Measurements from ENCODE around the gene CDHR5. TPM values are rescaled to one million over a fixed set of nuclear protein-coding genes. Genes with fewer than 3 reads are reported as not detected.

CDHR5 gene
- total RNA-seq, 1 donor from 2014 or later: not detected

DNA sequence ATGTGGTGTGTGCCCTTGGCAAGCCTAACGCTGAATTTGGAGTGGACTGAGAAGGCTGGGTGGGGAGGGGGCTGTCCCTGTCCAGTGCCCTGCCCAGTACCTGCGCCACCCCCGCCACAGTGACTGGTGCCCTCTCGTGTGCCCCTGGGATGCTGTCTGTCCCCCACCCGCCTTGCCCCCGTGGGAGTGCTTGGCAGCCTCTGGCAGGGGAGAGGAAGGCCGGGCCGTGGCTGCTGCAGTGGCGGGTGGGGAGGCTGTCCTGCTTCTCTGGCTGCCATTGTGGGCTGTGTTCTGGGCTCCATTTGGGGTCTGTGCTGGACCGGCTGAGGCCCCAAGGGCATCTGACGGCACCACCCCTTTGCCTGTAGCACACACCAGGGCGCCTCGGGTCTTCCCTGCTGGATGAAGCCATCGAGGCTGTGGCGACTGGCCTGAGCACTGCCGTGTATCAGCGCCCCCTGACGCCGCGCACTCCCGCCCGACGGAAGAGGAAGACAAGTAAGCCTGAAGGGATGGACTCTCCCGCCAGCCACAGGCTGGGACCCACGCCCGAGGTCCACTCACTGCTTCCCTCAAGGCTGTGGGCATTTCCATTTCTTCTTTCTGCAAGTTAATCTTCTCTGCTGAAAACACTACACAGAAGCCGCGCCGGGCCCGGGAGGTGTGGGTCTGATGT lies 26.6 kb downstream of the CDHR5 start:
- FAIRE-seq (no peak), DNase-seq (ENCODE audit: low read depth) (no peak)
- no peak overlapping the region for H3K4me3 ChIP-seq (ENCODE audit: low read depth, low read length)
- no peaks in the 10 kb centered on the region for H3K27me3 ChIP-seq (ENCODE audit: control insufficient read depth, insufficient read depth, low read length)
- H3K36me3 ChIP-seq (ENCODE audit: control insufficient read depth, insufficient read depth, low read length): peaks cover 48% of the 10 kb centered on the region
- TF ChIP-seq, protein P1, sequence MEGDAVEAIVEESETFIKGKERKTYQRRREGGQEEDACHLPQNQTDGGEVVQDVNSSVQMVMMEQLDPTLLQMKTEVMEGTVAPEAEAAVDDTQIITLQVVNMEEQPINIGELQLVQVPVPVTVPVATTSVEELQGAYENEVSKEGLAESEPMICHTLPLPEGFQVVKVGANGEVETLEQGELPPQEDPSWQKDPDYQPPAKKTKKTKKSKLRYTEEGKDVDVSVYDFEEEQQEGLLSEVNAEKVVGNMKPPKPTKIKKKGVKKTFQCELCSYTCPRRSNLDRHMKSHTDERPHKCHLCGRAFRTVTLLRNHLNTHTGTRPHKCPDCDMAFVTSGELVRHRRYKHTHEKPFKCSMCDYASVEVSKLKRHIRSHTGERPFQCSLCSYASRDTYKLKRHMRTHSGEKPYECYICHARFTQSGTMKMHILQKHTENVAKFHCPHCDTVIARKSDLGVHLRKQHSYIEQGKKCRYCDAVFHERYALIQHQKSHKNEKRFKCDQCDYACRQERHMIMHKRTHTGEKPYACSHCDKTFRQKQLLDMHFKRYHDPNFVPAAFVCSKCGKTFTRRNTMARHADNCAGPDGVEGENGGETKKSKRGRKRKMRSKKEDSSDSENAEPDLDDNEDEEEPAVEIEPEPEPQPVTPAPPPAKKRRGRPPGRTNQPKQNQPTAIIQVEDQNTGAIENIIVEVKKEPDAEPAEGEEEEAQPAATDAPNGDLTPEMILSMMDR (IDR thresholded peaks at IDR 0.05; ENCODE audit: insufficient read depth, low read length, severe bottlenecking): no peak

DNA sequence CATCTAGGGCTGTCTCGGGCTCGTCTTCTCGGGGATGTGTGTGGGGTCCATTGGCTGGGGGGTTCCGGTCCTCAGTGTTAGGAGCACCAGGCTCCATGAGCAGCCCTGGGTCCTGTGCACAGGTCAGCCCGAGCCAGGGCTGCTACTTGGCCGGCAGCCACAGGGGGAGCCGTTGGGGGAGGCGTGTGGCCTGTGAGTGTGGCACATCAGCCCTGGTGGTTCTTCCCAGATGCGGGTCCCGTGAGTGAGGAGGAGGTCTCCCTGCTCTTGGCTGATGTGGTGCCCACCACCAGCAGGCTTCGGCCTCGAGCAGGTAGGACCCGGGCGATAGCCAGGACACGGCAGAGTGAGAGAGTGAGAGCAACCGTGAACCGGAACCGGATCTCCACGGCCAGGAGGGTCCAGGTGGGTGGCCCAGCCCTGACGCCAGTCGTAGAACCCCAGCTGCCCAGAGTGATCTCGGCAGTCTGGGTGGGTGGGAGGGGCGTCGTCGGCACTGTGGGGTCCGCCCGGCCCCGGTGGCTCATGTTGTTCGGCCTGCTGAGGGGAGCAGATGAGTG lies 27.5 kb downstream of the CDHR5 start:
- peaks cover 53% of the 10 kb centered on the region for H3K36me3 ChIP-seq (ENCODE audit: control insufficient read depth, insufficient read depth, low read length)
- no peak for FAIRE-seq

DNA sequence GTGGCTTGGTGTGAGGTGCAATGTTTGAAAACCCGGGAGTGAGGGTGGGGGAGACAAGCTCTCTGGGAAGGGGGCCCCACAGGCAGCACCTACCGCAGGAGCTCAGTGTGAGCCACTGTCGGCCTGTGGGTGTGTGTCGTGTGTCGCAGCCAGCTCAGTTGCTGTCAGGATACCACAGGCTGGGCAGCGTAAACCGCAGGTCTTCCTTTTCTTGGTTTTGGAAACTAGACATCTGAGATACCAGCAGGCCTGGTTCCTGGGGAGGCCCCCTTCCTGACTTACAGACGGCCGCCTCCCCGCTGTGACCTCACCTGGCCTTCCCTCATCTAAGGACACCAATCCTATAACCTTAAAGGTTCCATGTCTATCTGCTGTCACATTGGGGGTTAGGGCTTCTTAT lies 28.4 kb downstream of the CDHR5 start:
- Histone ChIP-seq H3K4me3 (ENCODE audit: low read depth, low read length) (no peak overlapping the region), H3K36me3 (ENCODE audit: control insufficient read depth, insufficient read depth, low read length) (peaks cover 45% of the 10 kb centered on the region), H3K27me3 (ENCODE audit: control insufficient read depth, insufficient read depth, low read length) (no peaks in the 10 kb centered on the region)
- DNase-seq (ENCODE audit: low read depth): no peak
- no peak for FAIRE-seq
- TF ChIP-seq, protein P1 (IDR thresholded peaks at IDR 0.05; ENCODE audit: insufficient read depth, low read length, severe bottlenecking): no peak

More for the DNA sequence above, 27.5 kb downstream of the CDHR5 start:
- TF ChIP-seq, protein P1 (IDR thresholded peaks at IDR 0.05; ENCODE audit: insufficient read depth, low read length, severe bottlenecking): no peak
- no peak overlapping the region for H3K4me3 ChIP-seq (ENCODE audit: low read depth, low read length)
- DNase-seq (ENCODE audit: low read depth): no peak
- no peaks in the 10 kb centered on the region for H3K27me3 ChIP-seq (ENCODE audit: control insufficient read depth, insufficient read depth, low read length)

DNA sequence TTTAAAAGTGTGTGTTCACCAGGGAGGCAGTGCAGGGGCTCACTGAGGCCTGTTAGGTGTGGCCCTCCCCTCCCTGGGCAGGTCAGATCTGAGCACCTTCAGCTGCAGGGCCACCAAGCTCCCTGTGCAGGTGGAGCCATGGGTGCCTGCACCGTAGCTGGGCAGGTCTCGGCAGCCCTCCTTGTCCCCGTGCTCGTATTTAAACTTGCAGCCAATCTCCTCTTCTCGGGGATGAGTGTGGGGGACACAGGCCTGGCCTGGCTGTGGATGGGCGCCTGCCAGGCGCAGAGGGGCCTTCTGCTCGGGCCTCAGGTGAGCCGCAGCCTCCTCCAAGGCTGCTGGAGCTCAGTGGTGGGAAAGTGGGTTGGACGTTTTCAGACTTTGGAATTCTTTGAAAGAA lies 29.4 kb downstream of the CDHR5 start:
- no peaks in the 10 kb centered on the region for H3K27me3 ChIP-seq (ENCODE audit: control insufficient read depth, insufficient read depth, low read length)
- DNase-seq (ENCODE audit: low read depth) (no peak), FAIRE-seq (no peak)
- peaks cover 46% of the 10 kb centered on the region for H3K36me3 ChIP-seq (ENCODE audit: control insufficient read depth, insufficient read depth, low read length)
- no peak overlapping the region for H3K4me3 ChIP-seq (ENCODE audit: low read depth, low read length)
- TF ChIP-seq, protein P1 (IDR thresholded peaks at IDR 0.05; ENCODE audit: insufficient read depth, low read length, severe bottlenecking): no peak

DNA sequence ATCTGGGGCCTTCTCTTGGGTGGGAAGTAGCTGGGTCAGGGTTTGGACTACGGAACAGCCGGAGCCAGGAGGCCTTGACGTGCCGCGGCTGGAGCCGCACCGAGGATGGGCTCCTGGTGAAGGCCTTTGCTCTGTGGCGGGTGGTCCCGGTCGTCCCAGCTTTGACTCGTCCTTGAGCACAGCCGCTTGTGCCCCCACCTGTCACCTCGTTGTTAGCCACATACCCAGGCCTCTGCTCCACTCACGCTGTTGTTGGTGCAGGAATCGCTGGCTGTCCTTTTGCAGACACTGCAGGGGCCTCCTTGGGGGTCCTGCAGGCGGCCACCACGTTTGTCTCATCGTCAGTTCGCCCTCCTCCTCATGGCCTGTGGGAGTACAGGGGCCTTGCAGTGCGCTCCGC lies 31.4 kb downstream of the CDHR5 start:
- TF ChIP-seq, protein P1 (IDR thresholded peaks at IDR 0.05; ENCODE audit: insufficient read depth, low read length, severe bottlenecking): no peak

More for the DNA sequence above, 31.4 kb downstream of the CDHR5 start:
- DNase-seq (ENCODE audit: low read depth) (no peak), FAIRE-seq (no peak)
- Histone ChIP-seq H3K27me3 (ENCODE audit: control insufficient read depth, insufficient read depth, low read length) (no peaks in the 10 kb centered on the region), H3K4me3 (ENCODE audit: low read depth, low read length) (no peak overlapping the region), H3K36me3 (ENCODE audit: control insufficient read depth, insufficient read depth, low read length) (peaks cover 50% of the 10 kb centered on the region)

Data from bronchial epithelial cell (primary cell).